CD4-positive, alpha-beta T cell treated with Interleukin-2 at 100 ng/mL for 4 hours (primary cell): ENCODE results near the gene GNG13.
"Not testable (repeated sequence)": the region's sequence is repeated elsewhere in the genome, so short reads cannot be mapped to it uniquely, and the experiment has no call there.

Experiments used
- DNase-seq: peaks from one replicate; pipeline ENCODE4 v3.0.0-alpha.2; 2020; ENCODE audit warnings: low spot score

GNG13 gene

GRCh38 chr16:760545-761343, 39.8 kb downstream of the GNG13 start, which contains the start of gene MSLN:
TSS of gene MSLN (plus strand) at chr16:760734. CDS start at chr16:762681, 1,947 bp downstream.
- no peak for DNase-seq

GRCh38 chr16:760065-760464, 40.5 kb downstream of the GNG13 start:
- DNase-seq = no peak

- no peak for DNase-seq
Observed at GRCh38 chr16:759110-759910, 41.2 kb downstream of the GNG13 start.

- DNase-seq = no peak
Observed at GRCh38 chr16:756428-756827, 44.1 kb downstream of the GNG13 start.

- no peak for DNase-seq
Observed at GRCh38 chr16:754656-755055, 45.9 kb downstream of the GNG13 start.

GRCh38 chr16:754121-754607, 46.4 kb downstream of the GNG13 start:
- DNase-seq = not testable (repeated sequence)

GRCh38 chr16:752007-752312, 48.6 kb downstream of the GNG13 start:
- DNase-seq = no peak

- DNase-seq = no peak
Observed at GRCh38 chr16:751152-752006, 49.2 kb downstream of the GNG13 start.

GRCh38 chr16:750485-750884, 50.0 kb downstream of the GNG13 start:
- DNase-seq = no peak

GRCh38 chr16:749010-749409, 51.5 kb downstream of the GNG13 start:
- DNase-seq = no peak
